ENCODE measurements around the gene ANKRD33B.
"Not testable (repeated sequence)": the region's sequence is repeated elsewhere in the genome, so short reads cannot be mapped to it uniquely, and the experiment has no call there.

ANKRD33B gene

GRCh38 chr5:10559151-10559550 is 4.7 kb upstream of the ANKRD33B start:
- DNase-seq (ENCODE audit: low read depth): no peak

- DNase-seq (ENCODE audit: low read depth): no peak
Measured at GRCh38 chr5:10559871-10560270, 4.0 kb upstream of the ANKRD33B start.

GRCh38 chr5:10562201-10563109 is 1.4 kb upstream of the ANKRD33B start:
- no peak for DNase-seq (ENCODE audit: low read depth)

- DNase-seq (ENCODE audit: low read depth): peak; percentile 27
Measured at GRCh38 chr5:10563110-10563944, 543 bp upstream of the ANKRD33B start.

GRCh38 chr5:10564838-10565784 is 1.2 kb downstream of the ANKRD33B start:
- DNase-seq (ENCODE audit: low read depth): no peak

GRCh38 chr5:10565785-10566542 is 2.1 kb downstream of the ANKRD33B start:
- DNase-seq (ENCODE audit: low read depth): no peak

- no peak for DNase-seq (ENCODE audit: low read depth)
Measured at GRCh38 chr5:10566543-10567068, 2.7 kb downstream of the ANKRD33B start.

- no peak for DNase-seq (ENCODE audit: low read depth)
Measured at GRCh38 chr5:10567121-10567591, 3.3 kb downstream of the ANKRD33B start.

- no peak for DNase-seq (ENCODE audit: low read depth)
Measured at GRCh38 chr5:10567781-10568321, 4.0 kb downstream of the ANKRD33B start.

- DNase-seq (ENCODE audit: low read depth): not testable (repeated sequence)
Measured at GRCh38 chr5:10570540-10570939, 6.7 kb downstream of the ANKRD33B start.

- DNase-seq (ENCODE audit: low read depth): no peak
Measured at GRCh38 chr5:10572451-10572850, 8.6 kb downstream of the ANKRD33B start.

GRCh38 chr5:10573487-10574145 is 9.7 kb downstream of the ANKRD33B start:
- no peak for DNase-seq (ENCODE audit: low read depth)

- not testable (repeated sequence) for DNase-seq (ENCODE audit: low read depth)
Measured at GRCh38 chr5:10574879-10575278, 11.0 kb downstream of the ANKRD33B start.

GRCh38 chr5:10576121-10576789 is 12.4 kb downstream of the ANKRD33B start:
- no peak for DNase-seq (ENCODE audit: low read depth)

GRCh38 chr5:10576790-10577189 is 12.9 kb downstream of the ANKRD33B start:
- no peak for DNase-seq (ENCODE audit: low read depth)

GRCh38 chr5:10577371-10578292 is 13.8 kb downstream of the ANKRD33B start:
- no peak for DNase-seq (ENCODE audit: low read depth)

- DNase-seq (ENCODE audit: low read depth): no peak
Measured at GRCh38 chr5:10578293-10578665, 14.4 kb downstream of the ANKRD33B start.

GRCh38 chr5:10578869-10579268 is 15.0 kb downstream of the ANKRD33B start:
- no peak for DNase-seq (ENCODE audit: low read depth)

Measured in activated gamma-delta T cell treated with anti-CD3 and anti-CD28 coated beads, Interleukin-2, amount 50 U/mL, for 16 hours (primary cell).